ENCODE data around the gene SORCS2. TPM values are rescaled to one million over a fixed set of nuclear protein-coding genes. Genes with fewer than 3 reads are reported as not detected.

The SORCS2 gene
- polyA plus RNA-seq, 1 donor (not counting 4 experiments of a cell fraction or from before 2014, with no cell fraction given): 0.09 TPM

DNA sequence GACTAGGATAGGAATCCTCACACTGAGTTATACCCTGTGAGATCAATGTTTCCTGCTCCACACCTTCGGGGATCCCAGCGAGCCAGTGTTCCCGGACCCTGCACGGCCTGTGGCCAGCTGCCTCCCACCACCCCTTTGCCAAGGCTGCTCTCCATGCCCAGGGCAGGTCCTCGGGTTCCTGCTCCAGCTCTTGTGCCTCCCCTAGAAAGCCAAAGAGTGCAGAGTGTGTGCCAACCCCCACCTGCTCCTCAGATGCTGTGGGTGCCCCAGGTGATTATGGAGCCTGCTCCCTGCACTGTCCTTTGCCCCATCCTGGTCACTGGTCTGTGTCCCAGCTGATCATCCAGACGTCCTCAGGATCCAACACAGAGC, 500.9 kb downstream of the SORCS2 start:
- TF ChIP-seq, protein P1, sequence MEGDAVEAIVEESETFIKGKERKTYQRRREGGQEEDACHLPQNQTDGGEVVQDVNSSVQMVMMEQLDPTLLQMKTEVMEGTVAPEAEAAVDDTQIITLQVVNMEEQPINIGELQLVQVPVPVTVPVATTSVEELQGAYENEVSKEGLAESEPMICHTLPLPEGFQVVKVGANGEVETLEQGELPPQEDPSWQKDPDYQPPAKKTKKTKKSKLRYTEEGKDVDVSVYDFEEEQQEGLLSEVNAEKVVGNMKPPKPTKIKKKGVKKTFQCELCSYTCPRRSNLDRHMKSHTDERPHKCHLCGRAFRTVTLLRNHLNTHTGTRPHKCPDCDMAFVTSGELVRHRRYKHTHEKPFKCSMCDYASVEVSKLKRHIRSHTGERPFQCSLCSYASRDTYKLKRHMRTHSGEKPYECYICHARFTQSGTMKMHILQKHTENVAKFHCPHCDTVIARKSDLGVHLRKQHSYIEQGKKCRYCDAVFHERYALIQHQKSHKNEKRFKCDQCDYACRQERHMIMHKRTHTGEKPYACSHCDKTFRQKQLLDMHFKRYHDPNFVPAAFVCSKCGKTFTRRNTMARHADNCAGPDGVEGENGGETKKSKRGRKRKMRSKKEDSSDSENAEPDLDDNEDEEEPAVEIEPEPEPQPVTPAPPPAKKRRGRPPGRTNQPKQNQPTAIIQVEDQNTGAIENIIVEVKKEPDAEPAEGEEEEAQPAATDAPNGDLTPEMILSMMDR (optimal IDR thresholded peaks at IDR 0.05 in 1 of 3, IDR thresholded peaks at IDR 0.05 in 1 of 3, conservative IDR thresholded peaks at IDR 0.05 in 1 of 3; ENCODE audit: extremely low read depth in 1 of 3, insufficient read depth in 2 of 3, low read length in 3 of 3): no peak
- TF ChIP-seq EZH2 (IDR thresholded peaks at IDR 0.05; ENCODE audit: low read length): no peak
- Histone ChIP-seq H3K79me2 (ENCODE audit: control insufficient read depth, insufficient read depth, low read length) (no peaks in the 10 kb centered on the region), H3K27ac (ENCODE audit: control insufficient read depth, insufficient read depth, low read length) (no peak overlapping the region), H3K9me1 (ENCODE audit: control insufficient read depth, extremely low read depth, insufficient read depth, low read length) (no peaks in the 10 kb centered on the region), H3K36me3 (ENCODE audit: control insufficient read depth in 2 of 2, extremely low read depth in 1 of 2, insufficient read depth in 2 of 2, low read length in 2 of 2) (no peaks in the 10 kb centered on the region), H3K9ac (ENCODE audit: control insufficient read depth, extremely low read depth, insufficient read depth, low read length) (no peak overlapping the region), H3K27me3 (ENCODE audit: control insufficient read depth, extremely low read depth, insufficient read depth, low read length) (peaks cover 14% of the 10 kb centered on the region), H3K4me1 (ENCODE audit: control insufficient read depth, extremely low read depth, insufficient read depth, low read length) (no peaks in the 10 kb centered on the region), H3K4me3 (ENCODE audit: control insufficient read depth in 2 of 3, extremely low read depth in 1 of 3, insufficient read depth in 2 of 3, low read depth in 1 of 3, low read length in 3 of 3) (no peak overlapping the region), H3K4me2 (ENCODE audit: control insufficient read depth, extremely low read depth, insufficient read depth, low read depth, low read length) (no peak overlapping the region), H4K20me1 (ENCODE audit: control insufficient read depth, extremely low read depth, insufficient read depth, low read length) (no peaks in the 10 kb centered on the region), H3K9me3 (ENCODE audit: control insufficient read depth, low read depth, low read length) (no peaks in the 10 kb centered on the region), H2AFZ (ENCODE audit: control insufficient read depth, low read length) (no peak overlapping the region)
- DNase-seq (ENCODE audit: low read depth, low spot score): no peak
- dilution Hi-C loops (cut with MboI; ENCODE audit: extremely low pct_ligation_motif_present, low sequenced_read_pairs): no loop called here
- FAIRE-seq: no peak

GRCh38 chr4:7693711-7694110, 501.4 kb downstream of the SORCS2 start:
- Histone ChIP-seq H3K9me1 (ENCODE audit: control insufficient read depth, extremely low read depth, insufficient read depth, low read length) (no peaks in the 10 kb centered on the region), H3K9me3 (ENCODE audit: control insufficient read depth, low read depth, low read length) (no peaks in the 10 kb centered on the region), H3K27me3 (ENCODE audit: control insufficient read depth, extremely low read depth, insufficient read depth, low read length) (peaks cover 14% of the 10 kb centered on the region), H4K20me1 (ENCODE audit: control insufficient read depth, extremely low read depth, insufficient read depth, low read length) (no peaks in the 10 kb centered on the region), H3K9ac (ENCODE audit: control insufficient read depth, extremely low read depth, insufficient read depth, low read length) (no peak overlapping the region), H3K79me2 (ENCODE audit: control insufficient read depth, insufficient read depth, low read length) (no peaks in the 10 kb centered on the region), H3K4me2 (ENCODE audit: control insufficient read depth, extremely low read depth, insufficient read depth, low read depth, low read length) (no peak overlapping the region), H3K4me3 (ENCODE audit: control insufficient read depth in 2 of 3, extremely low read depth in 1 of 3, insufficient read depth in 2 of 3, low read depth in 1 of 3, low read length in 3 of 3) (no peak overlapping the region), H2AFZ (ENCODE audit: control insufficient read depth, low read length) (no peak overlapping the region), H3K27ac (ENCODE audit: control insufficient read depth, insufficient read depth, low read length) (no peak overlapping the region), H3K4me1 (ENCODE audit: control insufficient read depth, extremely low read depth, insufficient read depth, low read length) (no peaks in the 10 kb centered on the region), H3K36me3 (ENCODE audit: control insufficient read depth in 2 of 2, extremely low read depth in 1 of 2, insufficient read depth in 2 of 2, low read length in 2 of 2) (no peaks in the 10 kb centered on the region)
- FAIRE-seq (no peak), DNase-seq (ENCODE audit: low read depth, low spot score) (no peak)
- TF ChIP-seq, protein P1 (optimal IDR thresholded peaks at IDR 0.05 in 1 of 3, IDR thresholded peaks at IDR 0.05 in 1 of 3, conservative IDR thresholded peaks at IDR 0.05 in 1 of 3; ENCODE audit: extremely low read depth in 1 of 3, insufficient read depth in 2 of 3, low read length in 3 of 3): no peak
- TF ChIP-seq EZH2 (IDR thresholded peaks at IDR 0.05; ENCODE audit: low read length): no peak
- dilution Hi-C loops (cut with MboI; ENCODE audit: extremely low pct_ligation_motif_present, low sequenced_read_pairs): no loop called here

All from keratinocyte (primary cell).